Panc1 (cell line): ENCODE results near the gene LPIN1. TPM values are rescaled to one million over a fixed set of nuclear protein-coding genes. Genes with fewer than 3 reads are reported as not detected.

Experiments
- ATAC-seq: fragments of 200-7000 bp; cut with Tn5 transposase; 2 replicates; pipeline ENCODE4 v1.9.1; 2020; ENCODE audit warnings: mild to moderate bottlenecking, moderate library complexity
- BruUV-seq: library from RNA; stranded (reverse); fragments of 400-500 nt; replicated peaks from 2 replicates; lab custom pipeline; 2021; lab: Mats Ljungman, UMichigan
- CTCF ChIA-PET: fragments of 300-600 bp; sonication (Branson Sonifier 250); formaldehyde crosslinking; loops from one replicate; lab custom pipeline; 2022; ENCODE audit warnings: antibody characterized with exemption; lab: Charles Lee
- POLR2A ChIA-PET: fragments of 300-600 bp; sonication (Branson Sonifier 250); formaldehyde crosslinking; loops from one replicate; lab custom pipeline; 2022; ENCODE audit warnings: antibody characterized with exemption; lab: Charles Lee
- DNase-seq: peaks from one replicate; pipeline ENCODE4 v3.0.0-alpha.2; 2010; ENCODE audit warnings: low read depth, low spot score
- H3K27ac ChIP-seq: 2 replicates; pipeline ENCODE4 v1.5.1; 2011; ENCODE audit warnings: mild to moderate bottlenecking, low read length, inconsistent platforms
- H3K27me3 ChIP-seq: fragments of 200-500 bp; sonication (Bioruptor generic); 2 replicates; pipeline ENCODE4 v1.6.0; 2014; ENCODE audit warnings: low read length, inconsistent platforms; ENCODE audit not compliant: control insufficient read depth, insufficient read depth
- H3K36me3 ChIP-seq: fragments of 200-500 bp; sonication (Bioruptor generic); 2 replicates; pipeline ENCODE4 v1.5.1; 2014; ENCODE audit warnings: inconsistent platforms, mild to moderate bottlenecking, low read length, moderate library complexity; ENCODE audit not compliant: control insufficient read depth, insufficient read depth
- H3K4me1 ChIP-seq: 2 replicates; pipeline ENCODE4 v1.5.1; 2011; ENCODE audit warnings: inconsistent platforms, mild to moderate bottlenecking, low read length, moderate library complexity; ENCODE audit not compliant: control insufficient read depth, insufficient read depth
- H3K4me3 ChIP-seq, 2 experiments: 2 replicates each; pipeline ENCODE4 v1.5.1; 2011 to 2012; ENCODE audit warnings: low read depth in 2 of 2, low read length in 2 of 2, mild to moderate bottlenecking in 2 of 2, inconsistent platforms in 1 of 2, moderate library complexity in 1 of 2
- H3K9me3 ChIP-seq: fragments of 200-500 bp; sonication (Bioruptor generic); 2 replicates; pipeline ENCODE4 v1.5.1; 2014; ENCODE audit warnings: low read depth, mild to moderate bottlenecking, inconsistent platforms, low read length, moderate library complexity; ENCODE audit not compliant: control insufficient read depth, insufficient read depth
- CTCF ChIP-seq: fragments of 450-650 bp; IDR thresholded peaks from 2 replicates; pipeline ENCODE4 v1.5.1; 2017; ENCODE audit warnings: mild to moderate bottlenecking
- POLR2AphosphoS5 ChIP-seq: IDR thresholded peaks from 2 replicates; pipeline ENCODE4 v1.6.1; 2012; ENCODE audit warnings: mild to moderate bottlenecking, low read depth, low read length, moderate library complexity
- REST ChIP-seq, 2 experiments: IDR thresholded peaks; 2 replicates each; pipeline ENCODE4 v1.6.1; 2011 to 2012; ENCODE audit warnings: low read depth in 2 of 2, control low read depth in 1 of 2, low read length in 1 of 2, mild to moderate bottlenecking in 1 of 2, moderate library complexity in 1 of 2; ENCODE audit not compliant: insufficient read depth in 1 of 2
- SIN3A ChIP-seq: IDR thresholded peaks from 2 replicates; pipeline ENCODE4 v1.6.1; 2012; ENCODE audit warnings: low read depth, mild to moderate bottlenecking, low read length, moderate library complexity, borderline replicate concordance; ENCODE audit not compliant: insufficient read depth
- TCF7L2 ChIP-seq: IDR thresholded peaks from 2 replicates; pipeline ENCODE4 v1.6.1; 2011; ENCODE audit warnings: mild to moderate bottlenecking, low read depth, low read length, inconsistent platforms
- in situ Hi-C: cut with HindIII; loops from 2 replicates; pipeline ENCODE4 v1.10.0; 2016; ENCODE audit warnings: low sequenced_read_pairs, low pct_unique_long_range_greater_than_20kb
- intact Hi-C: fragments of 100-400 bp; cut with micrococcal nuclease; formaldehyde crosslinking; loops from one replicate; pipeline ENCODE4 v1.10.0; 2022; ENCODE audit not compliant: unreplicated experiment
- total RNA-seq: library from RNA; stranded (reverse); gene quantifications from one replicate; pipeline ENCODE4 v1.2.1, GENCODE V29; 2021; ENCODE audit not compliant: unreplicated experiment

LPIN1 gene
- total RNA-seq, 1 experiment from 2014 or later = 51.8 TPM

GRCh38 chr2:11861044-11861443, 114.6 kb downstream of the LPIN1 start:
- intact Hi-C loops = no loop called here
- Histone ChIP-seq H3K4me3 (no peak overlapping the region), H3K27me3 (no peaks in the 10 kb centered on the region), H3K27ac (no peak overlapping the region), H3K36me3 (no peaks in the 10 kb centered on the region), H3K9me3 (no peaks in the 10 kb centered on the region; the same call in 1 of the 2 replicates), H3K4me1 (peaks cover 2% of the 10 kb centered on the region; the same call in 1 of the 2 replicates)
- no peak for ATAC-seq
- TF ChIP-seq CTCF (no peak), POLR2AphosphoS5 (no peak), TCF7L2 (no peak), SIN3A (no peak), REST (IDR thresholded peaks at IDR 0.05; ENCODE audit: insufficient read depth in 1 of 2, low read depth in 2 of 2, low read length in 1 of 2) (no peak)
- CTCF ChIA-PET = no interaction called here
- in situ Hi-C loops = no loop called here
- DNase-seq = no peak
- BruUV-seq = no TSS peak
- POLR2A ChIA-PET = no interaction called here

GRCh38 chr2:11862049-11862448, 115.6 kb downstream of the LPIN1 start:
- ATAC-seq = no peak
- in situ Hi-C loops = no loop called here
- BruUV-seq = no TSS peak
- H3K27me3 ChIP-seq = no peaks in the 10 kb centered on the region
- ChIA-PET CTCF (no interaction called here), POLR2A (no interaction called here)
- DNase-seq = no peak
- no peaks in the 10 kb centered on the region; the same call in 1 of the 2 replicates for H3K9me3 ChIP-seq
- peaks cover 2% of the 10 kb centered on the region; the same call in 1 of the 2 replicates for H3K4me1 ChIP-seq
- no peak overlapping the region for H3K27ac ChIP-seq
- intact Hi-C loops = no loop called here
- no peak for TF ChIP-seq CTCF
- no peak for TF ChIP-seq TCF7L2
- no peak for TF ChIP-seq REST (IDR thresholded peaks at IDR 0.05; ENCODE audit: insufficient read depth in 1 of 2, low read depth in 2 of 2, low read length in 1 of 2)
- H3K4me3 ChIP-seq = no peak overlapping the region
- no peaks in the 10 kb centered on the region for H3K36me3 ChIP-seq
